Cardiac muscle cell (in vitro differentiated cells and primary cell): ENCODE data around the gene PLCG1. TPM values are rescaled to one million over a fixed set of nuclear protein-coding genes. Genes with fewer than 3 reads are reported as not detected.

ENCODE experiments used
- DNase-seq, 2 donors: peaks; one replicate each; pipeline versions ENCODE4 v3.0.0 to v3.0.0-alpha.2; 2010 to 2017; ENCODE audit warnings: low read depth in 1 of 2, low spot score in 1 of 2
- H3K27ac ChIP-seq: fragments of 200-600 bp; sonication (generic); 2 replicates; pipeline ENCODE4 v1.5.1; 2016
- H3K27me3 ChIP-seq: fragments of 200-600 bp; sonication (generic); 2 replicates; pipeline ENCODE4 v1.6.0; 2016; ENCODE audit warnings: control low read depth
- H3K36me3 ChIP-seq: fragments of 200-600 bp; sonication (generic); 2 replicates; pipeline ENCODE4 v1.5.1; 2016; ENCODE audit warnings: control low read depth
- H3K4me1 ChIP-seq: fragments of 200-600 bp; sonication (generic); 2 replicates; pipeline ENCODE4 v1.8.1; 2017; ENCODE audit warnings: low read depth, mild to moderate bottlenecking, mixed run types
- H3K4me3 ChIP-seq: fragments of 200-600 bp; sonication (generic); 2 replicates; pipeline ENCODE4 v1.5.1; 2016; ENCODE audit warnings: mild to moderate bottlenecking
- H3K9me3 ChIP-seq: fragments of 200-600 bp; sonication (generic); 2 replicates; pipeline ENCODE4 v1.5.1; 2017; ENCODE audit warnings: low read depth, mild to moderate bottlenecking, control low read depth
- CTCF ChIP-seq: IDR thresholded peaks from 2 replicates; pipeline ENCODE4 v1.5.1; 2012; ENCODE audit warnings: low read depth, mild to moderate bottlenecking, low read length
- polyA plus RNA-seq: library from polyadenylated mRNA; unstranded; fragments of >200 nt; fragmentation: Nextera tagmentation; extraction: Ambion mirVana; gene quantifications from 2 replicates; pipeline ENCODE4 v1.2.1, GENCODE V29; 2016
- total RNA-seq: library from RNA; depleted of rRNA; stranded (reverse); fragments of >200 nt; gene quantifications from 2 replicates; pipeline ENCODE4 v1.2.3, GENCODE V29; 2016

Gene PLCG1
- total and polyA plus RNA-seq, 2 experiments from 2014 or later: 43.7 to 87.6 TPM

GRCh38 chr20:41167118-41167470, 29.8 kb downstream of the PLCG1 start:
- Histone ChIP-seq H3K27me3 (no peaks in the 10 kb centered on the region), H3K27ac (no peak overlapping the region), H3K36me3 (peaks cover 68% of the 10 kb centered on the region), H3K4me1 (no peaks in the 10 kb centered on the region), H3K4me3 (no peak overlapping the region), H3K9me3 (no peaks in the 10 kb centered on the region)
- TF ChIP-seq CTCF: no peak
- DNase-seq: no peak

GRCh38 chr20:41167481-41168253, 30.3 kb downstream of the PLCG1 start:
- no peak for DNase-seq
- no peak for TF ChIP-seq CTCF
- Histone ChIP-seq H3K9me3 (no peaks in the 10 kb centered on the region), H3K27ac (no peak overlapping the region), H3K4me3 (no peak overlapping the region), H3K36me3 (peaks cover 71% of the 10 kb centered on the region), H3K27me3 (no peaks in the 10 kb centered on the region), H3K4me1 (no peaks in the 10 kb centered on the region)

GRCh38 chr20:41168281-41169161, 31.2 kb downstream of the PLCG1 start:
- no peak for TF ChIP-seq CTCF
- DNase-seq: no peak
- peaks cover 70% of the 10 kb centered on the region for H3K36me3 ChIP-seq

GRCh38 chr20:41169162-41169690, 31.9 kb downstream of the PLCG1 start:
- peaks cover 72% of the 10 kb centered on the region for H3K36me3 ChIP-seq
- no peaks in the 10 kb centered on the region for H3K9me3 ChIP-seq
- no peak for DNase-seq
- H3K27ac ChIP-seq: no peak overlapping the region
- H3K27me3 ChIP-seq: no peaks in the 10 kb centered on the region
- TF ChIP-seq CTCF: no peak
- no peaks in the 10 kb centered on the region for H3K4me1 ChIP-seq
- H3K4me3 ChIP-seq: no peak overlapping the region

More at GRCh38 chr20:41168281-41169161, 31.2 kb downstream of the PLCG1 start:
- H3K9me3 ChIP-seq: no peaks in the 10 kb centered on the region
- H3K4me1 ChIP-seq: no peaks in the 10 kb centered on the region
- no peaks in the 10 kb centered on the region for H3K27me3 ChIP-seq
- H3K4me3 ChIP-seq: no peak overlapping the region
- H3K27ac ChIP-seq: no peak overlapping the region

GRCh38 chr20:41169791-41170351, 32.5 kb downstream of the PLCG1 start:
- peak in 1 of 2 donors; percentile 40 for DNase-seq
- Histone ChIP-seq H3K27ac (no peak overlapping the region), H3K9me3 (no peaks in the 10 kb centered on the region), H3K27me3 (no peaks in the 10 kb centered on the region), H3K4me3 (no peak overlapping the region), H3K36me3 (peaks cover 76% of the 10 kb centered on the region), H3K4me1 (no peaks in the 10 kb centered on the region)
- TF ChIP-seq CTCF: no peak
